AG09309 (cell line): ENCODE results near the gene B4GALNT1.

Experiments
- DNase-seq: peaks from one replicate; pipeline ENCODE4 v3.0.0-alpha.2; 2010; ENCODE audit warnings: low read depth
- H3K4me3 ChIP-seq: 2 replicates; pipeline ENCODE4 v1.5.1; 2011; ENCODE audit warnings: mild to moderate bottlenecking, low read depth, low read length, moderate library complexity; ENCODE audit not compliant: control insufficient read depth
- TF ChIP-seq, protein P1 (sequence below): IDR thresholded peaks from 2 replicates; pipeline ENCODE4 v1.5.1; 2011; ENCODE audit warnings: mild to moderate bottlenecking, low read depth, low read length, inconsistent platforms; ENCODE audit not compliant: insufficient read depth, control insufficient read depth; ENCODE audit errors: missing control alignments

B4GALNT1 gene

DNA sequence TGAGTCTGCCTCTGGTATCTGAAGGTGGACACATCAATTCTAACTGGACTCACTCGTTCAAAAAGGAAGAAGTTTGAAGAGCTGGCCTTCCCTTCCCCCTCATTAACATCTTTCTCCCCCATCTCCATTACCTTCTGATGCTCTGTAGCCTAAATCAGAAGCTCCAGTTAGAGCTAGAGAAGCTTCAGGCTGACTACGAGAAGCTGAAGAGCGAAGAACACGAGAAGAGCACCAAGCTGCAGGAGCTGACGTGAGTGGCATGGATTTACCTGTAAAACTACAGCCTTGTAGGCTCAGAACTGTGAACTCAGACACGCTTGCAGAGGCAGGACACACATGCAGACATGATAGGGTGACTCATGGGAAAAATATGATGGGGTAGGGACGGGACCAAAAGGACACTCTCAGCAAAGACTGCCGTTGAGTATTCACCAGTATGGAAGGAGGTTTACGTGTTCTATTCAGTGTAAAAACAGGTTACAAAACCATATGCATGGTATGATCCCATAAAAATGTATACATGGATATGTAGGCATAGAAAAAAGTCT, 56.3 kb downstream of the B4GALNT1 start:
- DNase-seq: no peak
- no peak overlapping the region for H3K4me3 ChIP-seq
- TF ChIP-seq, protein P1, sequence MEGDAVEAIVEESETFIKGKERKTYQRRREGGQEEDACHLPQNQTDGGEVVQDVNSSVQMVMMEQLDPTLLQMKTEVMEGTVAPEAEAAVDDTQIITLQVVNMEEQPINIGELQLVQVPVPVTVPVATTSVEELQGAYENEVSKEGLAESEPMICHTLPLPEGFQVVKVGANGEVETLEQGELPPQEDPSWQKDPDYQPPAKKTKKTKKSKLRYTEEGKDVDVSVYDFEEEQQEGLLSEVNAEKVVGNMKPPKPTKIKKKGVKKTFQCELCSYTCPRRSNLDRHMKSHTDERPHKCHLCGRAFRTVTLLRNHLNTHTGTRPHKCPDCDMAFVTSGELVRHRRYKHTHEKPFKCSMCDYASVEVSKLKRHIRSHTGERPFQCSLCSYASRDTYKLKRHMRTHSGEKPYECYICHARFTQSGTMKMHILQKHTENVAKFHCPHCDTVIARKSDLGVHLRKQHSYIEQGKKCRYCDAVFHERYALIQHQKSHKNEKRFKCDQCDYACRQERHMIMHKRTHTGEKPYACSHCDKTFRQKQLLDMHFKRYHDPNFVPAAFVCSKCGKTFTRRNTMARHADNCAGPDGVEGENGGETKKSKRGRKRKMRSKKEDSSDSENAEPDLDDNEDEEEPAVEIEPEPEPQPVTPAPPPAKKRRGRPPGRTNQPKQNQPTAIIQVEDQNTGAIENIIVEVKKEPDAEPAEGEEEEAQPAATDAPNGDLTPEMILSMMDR: no peak
